CD1c-positive myeloid dendritic cell (primary cell): ENCODE results near the gene CEP43.

ENCODE experiments used
- DNase-seq: peaks from one replicate; pipeline ENCODE4 v3.0.0-alpha.2; 2016; ENCODE audit errors: extremely low spot score

Gene CEP43

GRCh38 chr6:166966268-166966667 lies 32.9 kb upstream of the CEP43 start:
- no peak for DNase-seq

GRCh38 chr6:166969390-166970002 lies 29.7 kb upstream of the CEP43 start:
- DNase-seq: no peak

- no peak for DNase-seq
Observed at GRCh38 chr6:166970091-166970490, 29.1 kb upstream of the CEP43 start.

GRCh38 chr6:166970776-166971175 lies 28.4 kb upstream of the CEP43 start:
- DNase-seq: no peak

GRCh38 chr6:166971271-166971670 lies 27.9 kb upstream of the CEP43 start:
- no peak for DNase-seq

GRCh38 chr6:166972101-166972500 lies 27.1 kb upstream of the CEP43 start:
- DNase-seq: no peak

- DNase-seq: no peak
Observed at GRCh38 chr6:166976636-166977035, 22.6 kb upstream of the CEP43 start.

- no peak for DNase-seq
Observed at GRCh38 chr6:166977621-166978525, 21.3 kb upstream of the CEP43 start.

GRCh38 chr6:166980738-166981137 lies 18.5 kb upstream of the CEP43 start:
- no peak for DNase-seq

- no peak for DNase-seq
Observed at GRCh38 chr6:166987448-166987847, 11.7 kb upstream of the CEP43 start.

- no peak for DNase-seq
Observed at GRCh38 chr6:166987930-166988329, 11.3 kb upstream of the CEP43 start.

GRCh38 chr6:166988674-166989201 lies 10.5 kb upstream of the CEP43 start:
- no peak for DNase-seq

- peak; percentile 54 for DNase-seq
Observed at GRCh38 chr6:166989427-166990032, 9.7 kb upstream of the CEP43 start.

- no peak for DNase-seq
Observed at GRCh38 chr6:166996406-166996805, 2.8 kb upstream of the CEP43 start.

GRCh38 chr6:166997348-166997747 lies 1.8 kb upstream of the CEP43 start:
- DNase-seq: no peak

- peak; percentile 78 for DNase-seq
Observed at GRCh38 chr6:166997768-166998255, 1.4 kb upstream of the CEP43 start.

- DNase-seq: no peak
Observed at GRCh38 chr6:166998256-166999144, 697 bp upstream of the CEP43 start.

- no peak for DNase-seq
Observed at GRCh38 chr6:166999884-167000253, 672 bp downstream of the CEP43 start.

- DNase-seq: no peak
Observed at GRCh38 chr6:167000759-167001158, 1.6 kb downstream of the CEP43 start.

GRCh38 chr6:167005350-167006159 lies 6.4 kb downstream of the CEP43 start:
- no peak for DNase-seq

- no peak for DNase-seq
Observed at GRCh38 chr6:167007985-167008384, 8.8 kb downstream of the CEP43 start.
